Measurements from ENCODE around the gene CSH1.

GRCh38 chr17:63855185-63855584 is 41.2 kb downstream of the CSH1 start:
- TF ChIP-seq EZH2 (IDR thresholded peaks at IDR 0.05), result no peak
- no peak for TF ChIP-seq POLR2AphosphoS5 (IDR thresholded peaks at IDR 0.05; ENCODE audit: borderline replicate concordance, low read depth, low read length)

Data from SK-N-MC (cell line).